Measurements from ENCODE around the gene AMZ1. TPM values are rescaled to one million over a fixed set of nuclear protein-coding genes. Genes with fewer than 3 reads are reported as not detected.

Gene AMZ1, protein sequence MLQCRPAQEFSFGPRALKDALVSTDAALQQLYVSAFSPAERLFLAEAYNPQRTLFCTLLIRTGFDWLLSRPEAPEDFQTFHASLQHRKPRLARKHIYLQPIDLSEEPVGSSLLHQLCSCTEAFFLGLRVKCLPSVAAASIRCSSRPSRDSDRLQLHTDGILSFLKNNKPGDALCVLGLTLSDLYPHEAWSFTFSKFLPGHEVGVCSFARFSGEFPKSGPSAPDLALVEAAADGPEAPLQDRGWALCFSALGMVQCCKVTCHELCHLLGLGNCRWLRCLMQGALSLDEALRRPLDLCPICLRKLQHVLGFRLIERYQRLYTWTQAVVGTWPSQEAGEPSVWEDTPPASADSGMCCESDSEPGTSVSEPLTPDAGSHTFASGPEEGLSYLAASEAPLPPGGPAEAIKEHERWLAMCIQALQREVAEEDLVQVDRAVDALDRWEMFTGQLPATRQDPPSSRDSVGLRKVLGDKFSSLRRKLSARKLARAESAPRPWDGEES
- total RNA-seq = 1 to 10 TPM in 1 of 2 donors, under 1 TPM in 1; 0.66 to 1.6 TPM
- 0.07 TPM for polyA plus RNA-seq (2013, experiment 1 of 2)
- polyA plus RNA-seq (2013, experiment 2 of 2) = not detected
- long read RNA-seq, experiment 1 = 0 reads
- long read RNA-seq, experiment 2, partial matches to known transcripts = 0 of 2 reads
- long read RNA-seq, experiment 2, other reads (novel, unspliced or antisense) = 2 of 2 reads
- long read RNA-seq, experiment 3, partial matches to known transcripts = 1 of 10 reads
- long read RNA-seq, experiment 3, other reads (novel, unspliced or antisense) = 8 of 10 reads
- long read RNA-seq, experiment 4 = 0 reads

- H3K27me3 Mint-ChIP-seq (ENCODE audit: insufficient read depth) = peaks cover 41% of the 10 kb centered on the region
Measured at GRCh38 chr7:2687881-2688318, at the start of gene AMZ1. AMZ1 (plus strand) TSS chr7:2688202; CDS start chr7:2700452, 12,250 bp downstream.

DNA sequence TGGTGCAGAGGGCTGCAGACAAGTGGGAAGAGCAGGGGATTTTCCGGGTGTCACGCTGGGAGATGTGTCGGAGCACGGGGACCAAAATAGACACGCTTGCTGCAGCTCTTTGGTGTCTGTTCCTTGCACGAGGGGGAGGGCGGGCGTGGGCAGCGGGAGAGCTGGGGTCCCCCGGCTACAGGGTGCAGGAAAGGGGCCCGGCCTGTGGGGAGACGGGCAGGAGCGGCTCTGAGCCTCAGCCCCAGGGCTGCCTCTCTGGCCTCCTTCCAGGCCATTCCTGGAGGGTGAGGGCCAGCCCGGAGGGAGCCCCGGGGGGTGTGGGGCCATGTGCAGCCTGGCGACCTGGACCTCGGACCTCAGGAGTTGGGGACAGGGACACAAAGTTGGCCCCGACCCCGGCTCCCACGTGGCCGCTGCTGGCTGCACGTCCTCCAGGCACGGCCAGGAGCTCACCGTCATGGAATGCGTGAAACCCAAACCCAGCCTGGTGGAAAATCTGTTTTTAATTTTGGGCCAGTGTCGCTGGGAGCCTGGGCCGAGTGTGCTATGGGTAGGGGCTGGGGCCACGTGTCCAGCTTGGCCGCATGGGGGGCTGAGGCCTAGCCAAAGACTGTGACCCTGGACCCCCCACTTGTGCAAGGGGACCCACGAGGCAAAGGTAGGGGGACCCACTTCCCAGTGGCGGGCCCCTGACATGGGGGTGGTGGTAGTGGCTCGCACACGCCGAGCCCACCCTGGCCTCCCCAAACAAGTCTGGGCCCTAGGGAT, 49.6 kb upstream of the AMZ1 start:
- no peak overlapping the region for H3K27ac Mint-ChIP-seq
- H3K4me1 Mint-ChIP-seq = peaks cover 6% of the 10 kb centered on the region
- H3K9me3 Mint-ChIP-seq = no peaks in the 10 kb centered on the region
- no peak overlapping the region for H3K4me3 Mint-ChIP-seq
- H3K36me3 Mint-ChIP-seq (ENCODE audit: low read depth) = peaks cover 7% of the 10 kb centered on the region
- H3K9ac ChIP-seq (ENCODE audit: extremely low read depth, low read length, poor library complexity, severe bottlenecking) = no peak overlapping the region
- peak overlapping the region; percentile 68 for H3K27ac ChIP-seq (ENCODE audit: low read depth, low read length)
- peaks cover 24% of the 10 kb centered on the region for H3K36me3 ChIP-seq (ENCODE audit: control insufficient read depth, insufficient read depth, low read length)
- no peaks in the 10 kb centered on the region for H3K27me3 ChIP-seq (ENCODE audit: control insufficient read depth, insufficient read depth, low read length, poor library complexity, severe bottlenecking)
- no peaks in the 10 kb centered on the region for H3K27me3 Mint-ChIP-seq (ENCODE audit: insufficient read depth)
- no peak for TF ChIP-seq CTCF (conservative IDR thresholded peaks at IDR 0.05)
- H3K4me3 ChIP-seq (ENCODE audit: low read length) = no peak overlapping the region
- no peaks in the 10 kb centered on the region for H3K9me3 ChIP-seq (ENCODE audit: control insufficient read depth, low read length)
- no peak for DNase-seq
- WGBS, 2 experiments (ENCODE audit: insufficient coverage in 1 of 2, insufficient read length in 1 of 2) = 89 to 94% methylated on average over 7 to 34 of the region's 34 CpGs
- H3K4me1 ChIP-seq (ENCODE audit: control insufficient read depth, insufficient read depth, low read length) = peaks cover 3% of the 10 kb centered on the region

More at GRCh38 chr7:2687881-2688318, at the start of gene AMZ1:
- 10 to 11% methylated on average over 2 to 41 of the region's 41 CpGs for WGBS, 2 experiments (ENCODE audit: insufficient coverage in 1 of 2, insufficient read length in 1 of 2)
- no peak within 1 kb of the TSS for H3K27ac Mint-ChIP-seq
- H3K9ac ChIP-seq (ENCODE audit: extremely low read depth, low read length, poor library complexity, severe bottlenecking) = no peak within 1 kb of the TSS
- H3K27me3 ChIP-seq (ENCODE audit: control insufficient read depth, insufficient read depth, low read length, poor library complexity, severe bottlenecking) = peaks cover 43% of the 10 kb centered on the region
- no peaks in the 10 kb centered on the region for H3K4me1 ChIP-seq (ENCODE audit: control insufficient read depth, insufficient read depth, low read length)
- no peak within 1 kb of the TSS for H3K27ac ChIP-seq (ENCODE audit: low read depth, low read length)
- H3K36me3 ChIP-seq (ENCODE audit: control insufficient read depth, insufficient read depth, low read length) = no peaks in the 10 kb centered on the region
- peak within 1 kb of the TSS; percentile 51 for H3K4me3 Mint-ChIP-seq
- TF ChIP-seq CTCF (conservative IDR thresholded peaks at IDR 0.05) = no peak
- peaks cover 2% of the 10 kb centered on the region for H3K9me3 Mint-ChIP-seq
- no peak within 1 kb of the TSS for H3K4me3 ChIP-seq (ENCODE audit: low read length)
- H3K36me3 Mint-ChIP-seq (ENCODE audit: low read depth) = no peaks in the 10 kb centered on the region
- peaks cover 6% of the 10 kb centered on the region for H3K4me1 Mint-ChIP-seq
- H3K9me3 ChIP-seq (ENCODE audit: control insufficient read depth, low read length) = no peaks in the 10 kb centered on the region
- DNase-seq = peak; percentile 75

- H3K4me1 Mint-ChIP-seq = no peaks in the 10 kb centered on the region
- H3K9me3 Mint-ChIP-seq = no peaks in the 10 kb centered on the region
- Histone ChIP-seq H3K4me3 (ENCODE audit: low read length) (no peak overlapping the region), H3K36me3 (ENCODE audit: control insufficient read depth, insufficient read depth, low read length) (peaks cover 26% of the 10 kb centered on the region), H3K9me3 (ENCODE audit: control insufficient read depth, low read length) (no peaks in the 10 kb centered on the region), H3K9ac (ENCODE audit: extremely low read depth, low read length, poor library complexity, severe bottlenecking) (no peak overlapping the region), H3K4me1 (ENCODE audit: control insufficient read depth, insufficient read depth, low read length) (no peaks in the 10 kb centered on the region), H3K27me3 (ENCODE audit: control insufficient read depth, insufficient read depth, low read length, poor library complexity, severe bottlenecking) (no peaks in the 10 kb centered on the region), H3K27ac (ENCODE audit: low read depth, low read length) (no peak overlapping the region)
- DNase-seq = no peak
- H3K36me3 Mint-ChIP-seq (ENCODE audit: low read depth) = peaks cover 7% of the 10 kb centered on the region
- WGBS, 2 experiments (ENCODE audit: insufficient coverage in 1 of 2, insufficient read length in 1 of 2) = 92 to 93% methylated on average over 18 to 24 of the region's 24 CpGs
- H3K27ac Mint-ChIP-seq = no peak overlapping the region
- H3K27me3 Mint-ChIP-seq (ENCODE audit: insufficient read depth) = no peaks in the 10 kb centered on the region
- TF ChIP-seq CTCF (conservative IDR thresholded peaks at IDR 0.05) = no peak
- H3K4me3 Mint-ChIP-seq = no peak overlapping the region
Measured at GRCh38 chr7:2639181-2639681, 48.8 kb upstream of the AMZ1 start.

All from endodermal cell (in vitro differentiated cells).